ENCODE measurements around the gene RCBTB2.

Gene RCBTB2

DNA sequence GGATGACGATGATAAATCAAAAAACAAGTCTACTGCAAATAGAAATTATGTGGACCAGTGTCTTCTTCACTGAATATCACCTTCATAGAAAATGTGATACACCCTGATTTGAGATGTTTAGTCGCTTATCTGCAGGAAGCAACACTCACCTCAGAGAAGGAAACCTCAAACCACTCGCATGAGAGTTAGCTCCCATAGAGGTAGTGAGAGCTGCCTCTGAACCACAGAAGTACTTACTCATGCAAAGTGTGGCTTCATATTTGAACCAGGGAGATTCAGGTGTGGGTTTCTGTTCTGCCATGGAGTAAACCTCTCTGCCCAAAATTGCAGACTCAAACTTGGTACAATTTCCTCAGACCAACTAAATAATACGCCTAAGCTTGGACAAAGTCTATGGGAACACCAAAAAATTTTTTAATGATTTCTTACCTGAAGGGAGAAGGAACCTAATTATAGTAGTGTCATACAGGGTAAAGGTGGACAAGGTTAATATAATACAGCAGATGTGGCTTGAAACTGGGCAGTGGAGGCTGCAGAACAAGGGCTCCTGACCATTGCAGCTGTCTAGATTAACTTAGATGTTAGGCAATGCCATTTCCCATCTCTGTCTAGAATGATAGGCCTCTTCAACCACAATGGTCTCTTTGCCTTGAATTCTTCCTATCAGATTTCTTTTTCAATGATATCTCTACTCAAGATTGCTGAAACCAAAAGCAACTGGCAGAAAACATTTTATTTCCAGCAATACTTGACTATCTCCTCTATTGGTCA, 29.6 kb upstream of the RCBTB2 start:
- no peak for DNase-seq

DNA sequence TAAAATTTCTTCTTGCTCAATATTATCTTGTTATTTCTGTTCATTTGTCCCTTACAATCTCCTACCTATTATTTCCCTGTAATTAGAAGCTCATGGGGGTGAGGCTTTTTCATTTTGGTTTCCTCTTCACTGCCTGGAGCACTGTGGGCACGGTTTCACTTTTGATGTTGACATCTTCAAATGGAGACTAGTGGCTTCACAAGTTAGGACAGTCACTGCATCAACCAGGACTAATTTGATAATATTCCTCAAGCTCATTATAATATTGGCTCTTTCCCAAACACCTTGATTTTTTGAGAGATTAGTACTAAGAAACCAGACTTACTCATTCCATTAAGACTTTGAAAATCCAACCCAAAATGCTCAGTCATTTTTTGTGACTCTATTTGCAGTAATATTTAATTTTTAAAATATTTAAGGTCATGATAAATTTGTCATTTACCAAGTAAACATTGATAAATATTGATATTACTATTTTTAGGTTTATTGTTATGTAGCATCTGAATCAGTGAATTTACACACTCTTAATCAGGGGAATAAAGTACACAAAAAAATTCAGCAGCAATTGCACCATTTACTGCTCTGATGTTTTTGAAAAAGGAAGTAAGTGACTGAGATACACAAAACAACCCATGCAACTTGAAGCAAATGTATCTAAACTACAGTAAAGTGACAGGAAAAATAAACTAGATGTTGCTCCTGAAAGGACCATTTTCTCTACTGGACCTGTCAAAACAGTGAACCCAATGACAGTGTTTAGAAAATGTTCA, 28.8 kb upstream of the RCBTB2 start:
- DNase-seq = no peak

DNA sequence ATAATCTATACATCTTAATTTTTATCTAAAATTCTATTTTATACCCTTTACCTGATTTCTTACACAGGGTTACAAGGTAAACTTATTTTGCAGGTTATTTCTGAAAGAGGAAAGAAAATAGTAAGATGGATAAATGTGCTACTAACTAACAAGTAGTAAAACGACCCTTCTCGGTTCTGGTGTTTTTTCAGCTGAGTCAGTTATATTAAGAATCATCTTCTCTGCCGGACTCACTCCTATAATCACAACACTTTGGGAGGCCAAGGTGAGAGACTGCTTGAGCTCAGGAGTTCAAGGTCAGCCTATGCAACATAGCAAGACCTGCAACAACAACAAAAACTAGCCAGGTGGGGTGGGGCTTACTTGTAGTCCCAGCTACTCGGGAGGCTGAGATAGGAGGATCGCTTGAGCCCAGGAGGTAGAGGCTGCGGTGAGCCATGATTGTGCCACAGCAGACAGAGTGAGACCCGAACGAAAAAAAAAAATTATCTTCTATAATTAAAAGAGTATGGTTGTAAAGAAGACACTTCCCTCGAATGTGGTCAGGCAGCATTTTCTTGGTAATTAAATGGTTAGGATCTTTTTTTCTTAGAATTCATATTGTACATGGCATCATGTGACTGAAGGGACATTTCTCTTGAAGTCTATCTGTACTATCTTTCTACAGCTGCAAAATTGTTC, 27.9 kb upstream of the RCBTB2 start:
- DNase-seq = no peak

DNA sequence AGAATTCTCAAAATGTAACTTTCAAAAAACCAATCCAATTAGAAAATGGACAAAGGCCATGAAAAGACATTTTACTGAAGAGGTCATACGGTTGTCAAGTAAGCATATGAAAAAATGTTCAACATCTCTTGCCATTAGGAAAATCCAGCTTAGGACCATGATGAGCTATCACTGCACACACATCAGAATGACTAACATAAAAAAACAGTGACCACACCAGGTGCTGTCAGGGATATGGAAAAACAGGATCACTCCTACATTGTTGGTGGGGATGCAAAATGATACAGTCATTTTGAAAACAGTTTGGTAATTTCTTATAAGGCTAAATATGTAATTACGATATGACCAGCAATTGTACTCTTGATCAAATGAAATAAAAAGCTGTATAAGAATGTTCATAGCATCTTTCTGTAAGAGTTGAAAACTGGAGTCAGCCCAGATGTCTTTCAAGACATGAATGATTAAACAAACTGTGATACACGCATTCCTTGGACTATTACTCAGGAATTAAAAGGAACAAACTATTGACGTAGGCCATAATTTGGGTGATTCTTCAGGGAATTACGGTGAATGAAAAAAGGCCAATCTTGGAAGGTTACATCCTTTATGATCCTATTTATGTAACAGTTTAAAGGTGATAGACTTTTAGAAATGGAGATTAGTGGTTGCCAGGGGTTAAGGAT, 26.9 kb upstream of the RCBTB2 start:
- DNase-seq = no peak

DNA sequence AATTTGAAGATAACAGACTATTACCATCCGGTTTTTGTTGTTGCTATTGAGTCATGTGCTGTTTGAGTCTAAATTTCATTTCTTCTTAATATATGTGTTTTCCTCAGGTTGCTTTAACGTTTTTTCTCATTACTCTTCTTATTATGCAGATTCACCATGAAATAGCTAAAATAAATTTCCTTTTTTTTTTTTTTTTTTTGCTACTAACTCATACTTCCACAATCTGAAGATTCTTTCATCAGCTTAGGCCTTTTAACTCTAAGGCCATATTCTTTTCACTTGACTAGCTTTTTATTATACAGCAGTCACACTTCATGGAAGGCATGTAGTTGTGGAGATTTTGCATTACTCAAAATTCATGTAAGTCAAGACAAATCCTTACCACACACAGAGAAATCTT, 23.9 kb upstream of the RCBTB2 start:
- no peak for DNase-seq

DNA sequence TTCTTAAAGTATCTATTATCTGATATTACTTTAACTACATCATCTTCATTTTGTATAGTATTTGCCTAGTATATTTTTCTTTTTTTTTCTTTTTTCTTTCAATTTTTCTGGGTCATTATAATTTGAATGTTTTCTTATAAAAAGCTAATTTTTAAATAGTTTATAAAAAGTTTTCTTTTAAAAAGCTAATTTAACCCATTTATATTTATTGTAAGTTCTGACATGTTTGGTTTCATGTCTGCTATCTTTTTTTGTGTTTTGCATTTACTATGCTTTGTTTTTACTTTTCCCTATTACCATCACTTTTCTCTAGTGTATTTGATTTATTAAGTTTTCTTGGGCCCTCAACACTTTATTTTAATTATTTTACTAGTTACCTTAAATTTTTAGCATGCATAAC, 22.6 kb upstream of the RCBTB2 start:
- DNase-seq = no peak

DNA sequence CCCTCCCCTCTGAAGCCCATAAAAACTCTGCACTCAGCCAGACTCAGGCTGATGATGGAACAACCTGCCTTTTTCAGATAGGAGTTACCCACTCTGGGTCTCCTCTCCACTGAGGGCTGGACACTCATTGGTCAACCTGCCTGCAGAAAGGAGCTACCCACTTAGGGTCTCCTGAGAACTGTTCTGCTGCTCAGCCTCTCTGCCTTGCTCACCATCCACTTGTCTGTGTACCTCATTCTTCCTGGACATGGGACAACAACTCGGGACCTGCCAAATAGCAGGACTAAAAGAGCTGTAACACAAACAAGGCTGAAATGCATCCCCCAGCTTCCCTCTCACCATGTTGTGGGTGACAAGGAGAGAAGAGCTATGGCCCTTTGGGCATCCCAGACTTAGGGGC, 18.4 kb upstream of the RCBTB2 start:
- DNase-seq = no peak

DNA sequence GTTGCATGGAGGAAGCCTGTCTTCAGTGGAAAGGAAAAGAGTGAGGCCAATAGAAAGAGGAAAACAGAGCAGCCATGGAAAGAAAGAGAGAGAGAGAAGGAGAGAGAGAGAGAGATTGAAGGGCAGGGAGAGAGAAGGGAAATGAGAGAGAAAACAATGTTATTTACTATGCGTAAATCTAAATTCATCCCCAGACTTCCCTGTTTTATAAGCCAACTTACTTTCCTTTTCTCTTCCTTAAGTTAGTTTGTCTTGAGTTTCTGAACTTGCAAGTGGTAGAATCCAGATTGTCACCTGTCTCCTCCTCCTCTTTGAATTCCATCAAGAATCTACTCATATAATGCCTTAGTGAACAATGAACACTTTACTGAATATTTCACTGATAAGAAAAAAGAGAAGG, 16.8 kb upstream of the RCBTB2 start:
- no peak for DNase-seq

DNA sequence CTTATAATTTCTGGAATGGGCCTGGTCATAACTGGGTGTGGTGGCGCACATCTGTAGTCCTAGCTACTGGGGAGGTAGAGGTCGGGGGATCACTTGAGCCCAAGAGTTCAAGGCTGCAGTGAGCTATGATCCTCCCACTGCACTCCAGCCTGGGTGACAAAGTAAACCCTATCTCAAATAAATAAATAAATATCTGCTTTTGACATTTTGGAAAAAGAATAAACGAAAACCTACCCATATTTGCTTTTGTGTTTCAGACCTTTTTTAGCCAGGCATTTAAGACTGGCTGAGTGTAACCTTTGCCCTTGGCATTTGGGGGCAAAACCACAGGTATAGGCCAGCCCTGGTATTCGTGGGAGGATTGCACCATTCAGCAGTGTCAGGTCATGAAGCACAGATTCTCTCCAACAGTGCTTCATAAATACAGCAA, 14.8 kb upstream of the RCBTB2 start:
- DNase-seq = no peak

DNA sequence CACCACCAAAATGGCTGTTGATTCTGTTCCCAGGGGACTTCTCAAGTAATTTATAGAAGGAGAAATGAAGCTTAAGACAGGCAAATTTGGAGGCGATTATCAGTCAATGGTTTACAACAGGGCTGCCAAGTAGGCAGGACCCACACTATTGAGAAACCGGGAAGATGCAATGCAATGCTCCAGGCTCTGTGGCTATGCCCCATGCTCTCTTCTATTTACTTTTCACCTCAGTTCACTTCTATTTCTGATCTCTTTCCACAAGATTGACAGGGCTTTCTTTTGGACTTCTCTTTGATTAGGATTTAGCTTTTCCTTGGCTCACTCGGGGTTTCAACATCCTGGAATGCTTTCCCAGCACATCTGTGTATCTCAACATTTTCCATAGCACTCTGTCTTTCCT, 12.7 kb upstream of the RCBTB2 start:
- DNase-seq = no peak

DNA sequence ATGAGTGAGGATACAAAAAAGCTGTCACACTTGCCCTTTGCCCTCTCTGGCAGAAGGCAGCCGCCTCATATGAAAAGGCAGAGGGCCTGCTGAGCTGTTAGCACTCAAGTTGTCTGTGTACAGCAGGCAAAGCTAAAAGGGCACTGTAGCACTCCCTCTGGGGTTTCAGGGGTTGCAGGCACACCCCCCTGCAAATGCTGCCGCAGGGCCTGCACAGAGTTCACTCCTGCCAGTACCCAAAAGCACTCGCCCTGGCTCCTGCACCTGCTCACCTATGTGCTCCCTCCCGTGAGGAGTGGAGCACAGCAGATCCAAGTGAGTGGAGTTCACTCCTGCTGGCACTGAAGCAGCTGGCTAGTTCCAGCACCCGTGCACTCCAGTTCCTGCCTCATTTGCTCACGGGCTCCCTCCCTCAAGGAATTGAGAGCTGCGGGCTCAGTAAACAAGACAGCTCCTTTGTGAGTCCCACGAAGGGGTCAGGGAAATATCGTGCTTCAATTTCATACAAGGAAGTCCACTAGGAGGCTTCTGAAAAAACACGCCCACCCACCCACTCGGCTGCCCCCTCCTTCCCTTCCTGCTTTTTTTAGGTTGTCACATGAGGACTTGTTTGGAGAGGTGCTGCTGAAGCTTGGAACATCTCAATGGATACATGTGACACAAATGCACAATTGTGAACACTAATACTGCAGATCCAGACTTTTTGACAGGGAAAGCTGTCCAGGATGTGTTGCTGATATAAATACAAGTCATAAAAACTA, 9.9 kb upstream of the RCBTB2 start:
- peak; percentile 6 for DNase-seq

DNA sequence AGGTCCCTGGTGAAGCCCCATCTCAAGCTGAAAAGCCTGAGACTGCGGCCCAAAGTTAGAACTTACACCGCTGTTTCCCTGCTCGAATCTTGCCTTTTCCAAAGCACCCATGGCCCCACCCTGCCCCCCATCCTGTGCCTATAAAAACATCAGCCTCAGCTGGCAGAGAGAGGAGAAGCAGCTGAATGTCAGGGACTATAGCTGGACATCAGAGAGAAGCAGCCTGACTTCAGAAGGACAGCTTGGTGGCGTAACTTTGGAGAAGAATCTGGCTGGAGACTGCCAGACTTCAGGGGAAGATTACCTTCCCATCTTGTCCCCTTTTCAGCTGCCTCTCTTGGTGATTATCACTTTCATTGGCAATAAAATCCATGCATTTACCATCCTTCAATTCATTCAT, 9.3 kb upstream of the RCBTB2 start:
- no peak for DNase-seq

DNA sequence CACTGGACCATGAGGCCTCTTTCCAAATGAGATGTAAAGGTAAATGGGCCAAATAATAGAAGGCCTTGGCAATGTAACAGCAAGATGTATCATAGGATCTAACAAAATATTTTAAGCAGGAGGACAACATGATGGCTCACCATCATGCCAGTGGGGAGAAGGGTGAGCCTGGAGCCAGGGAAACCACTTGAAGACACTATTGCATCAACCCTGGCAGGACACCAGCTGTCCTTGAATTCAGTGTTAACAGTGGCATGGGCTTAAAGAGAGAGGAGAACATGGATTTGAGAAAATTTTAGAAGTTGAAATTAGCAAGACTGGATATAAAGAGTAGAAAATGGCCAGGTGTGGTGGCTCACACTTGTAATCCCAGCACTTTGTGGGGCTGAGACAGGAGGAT, 6.7 kb upstream of the RCBTB2 start:
- peak; percentile 4 for DNase-seq

DNA sequence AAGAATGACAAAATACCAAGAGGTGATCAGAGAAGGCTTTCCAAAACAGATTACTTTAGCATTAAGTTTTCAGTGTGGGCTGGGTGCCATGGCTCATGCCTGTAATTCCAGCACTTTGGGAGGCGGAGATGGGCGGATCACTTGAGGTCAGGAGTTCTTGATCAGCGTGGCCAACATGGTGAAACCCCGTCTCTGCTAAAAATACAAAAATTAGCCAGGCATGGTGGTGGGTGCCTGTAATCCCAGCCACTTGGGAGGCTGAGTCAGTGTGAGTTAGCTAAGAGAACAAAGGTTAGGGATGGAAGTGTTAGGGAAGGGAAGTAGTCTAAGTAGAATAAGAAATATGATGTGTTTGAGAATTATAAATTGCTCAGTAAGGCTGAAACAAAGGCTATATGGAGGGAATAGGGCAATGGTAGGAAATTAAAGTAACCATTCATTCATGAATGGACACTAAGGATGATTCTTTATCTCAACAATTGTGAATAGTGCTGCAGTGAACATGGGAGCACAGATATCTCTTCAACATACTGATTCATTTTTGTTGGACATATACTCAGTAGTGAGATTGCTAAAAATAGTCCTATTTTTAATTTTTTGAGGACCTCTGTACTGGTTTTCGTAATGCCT, 3.9 kb upstream of the RCBTB2 start:
- no peak for DNase-seq

DNA sequence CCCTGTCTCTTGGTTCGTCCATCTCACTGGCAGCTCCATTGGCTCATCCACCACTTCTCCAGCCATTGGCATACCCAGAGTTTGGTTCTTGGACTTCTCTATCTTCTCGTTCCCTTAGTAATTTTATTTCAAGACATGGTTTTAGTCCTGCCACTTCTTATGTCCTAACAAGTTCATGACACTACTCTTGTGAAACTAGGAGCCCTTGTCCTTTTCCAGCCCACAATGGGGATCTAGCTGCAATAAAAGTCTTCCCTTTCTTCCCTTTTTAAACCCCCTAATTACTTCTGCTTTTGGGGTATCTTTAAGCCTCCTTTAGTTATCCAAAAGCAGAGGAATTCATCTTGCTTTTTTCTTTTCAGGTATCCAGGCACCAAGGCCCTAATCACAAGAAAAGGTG, 2.9 kb upstream of the RCBTB2 start:
- no peak for DNase-seq

DNA sequence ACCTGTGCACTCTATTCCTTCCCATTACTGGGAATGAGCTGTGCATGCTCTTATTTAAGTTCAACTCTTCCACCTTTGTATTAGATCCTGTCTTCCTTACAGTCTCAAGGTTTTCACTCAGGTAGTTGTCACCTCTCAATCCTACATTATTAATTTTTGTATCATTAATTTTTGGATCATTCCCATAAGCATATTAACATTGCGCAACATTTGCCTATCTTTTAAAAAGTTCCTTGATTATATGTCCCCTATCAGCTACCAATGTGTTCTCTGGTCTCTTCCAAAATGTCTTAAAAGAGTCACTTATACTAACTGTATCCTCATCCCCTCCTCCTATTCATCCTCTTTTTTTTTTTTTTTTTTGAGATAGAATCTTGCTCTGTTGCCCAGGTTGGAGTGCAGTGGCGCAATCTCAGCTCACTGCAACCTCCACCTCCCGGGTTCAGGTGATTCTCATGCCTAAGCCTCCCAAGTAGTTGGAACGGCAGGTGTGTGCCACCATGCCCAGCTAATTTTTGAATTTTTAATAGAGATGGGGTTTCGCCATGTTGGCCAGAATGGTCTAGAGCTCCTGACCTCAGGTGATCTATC, 2.1 kb upstream of the RCBTB2 start:
- no peak for DNase-seq

DNA sequence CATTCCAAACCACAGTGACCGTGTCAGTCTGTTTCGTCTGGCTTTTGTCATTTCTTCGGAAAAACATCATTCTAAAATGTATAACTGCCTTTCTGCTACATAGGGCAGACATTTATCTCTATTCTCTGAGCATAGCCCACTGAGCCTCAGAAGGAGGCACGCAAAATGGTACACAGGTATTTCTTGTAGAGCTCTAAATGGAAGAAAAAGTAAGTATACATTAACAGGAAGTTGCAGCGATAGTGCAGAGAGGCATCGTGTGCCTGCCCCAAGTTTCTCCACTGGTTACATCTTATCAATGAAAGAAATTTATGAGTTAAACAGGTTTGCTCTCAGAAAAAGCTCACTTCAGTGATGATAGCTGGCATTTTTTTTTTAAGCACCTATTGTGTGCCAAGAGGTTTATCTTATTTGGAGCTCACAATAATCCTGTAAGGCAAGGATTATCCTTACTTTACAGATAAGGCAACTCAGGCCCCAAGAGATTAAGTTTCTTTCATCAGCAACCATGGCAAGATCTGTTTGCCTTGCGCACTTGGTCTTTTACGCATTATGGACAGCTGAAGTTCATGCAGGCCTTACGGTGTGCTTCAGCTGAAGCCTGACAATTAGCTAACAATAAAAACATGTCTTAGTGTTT, 1.2 kb upstream of the RCBTB2 start:
- DNase-seq = no peak

DNA sequence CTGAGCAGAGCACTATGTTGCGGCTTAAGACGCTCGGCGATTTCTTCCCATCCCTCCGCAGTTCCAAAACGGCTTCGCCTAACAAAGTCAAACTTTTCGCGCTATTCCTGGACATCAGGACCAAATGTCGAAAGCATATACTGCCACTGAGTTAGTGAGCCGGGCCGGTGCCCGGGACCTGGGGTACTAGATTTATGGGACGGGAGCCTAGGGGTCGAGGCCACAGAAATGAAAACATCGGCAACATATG, 699 bp downstream of the RCBTB2 start:
- no peak for DNase-seq

DNA sequence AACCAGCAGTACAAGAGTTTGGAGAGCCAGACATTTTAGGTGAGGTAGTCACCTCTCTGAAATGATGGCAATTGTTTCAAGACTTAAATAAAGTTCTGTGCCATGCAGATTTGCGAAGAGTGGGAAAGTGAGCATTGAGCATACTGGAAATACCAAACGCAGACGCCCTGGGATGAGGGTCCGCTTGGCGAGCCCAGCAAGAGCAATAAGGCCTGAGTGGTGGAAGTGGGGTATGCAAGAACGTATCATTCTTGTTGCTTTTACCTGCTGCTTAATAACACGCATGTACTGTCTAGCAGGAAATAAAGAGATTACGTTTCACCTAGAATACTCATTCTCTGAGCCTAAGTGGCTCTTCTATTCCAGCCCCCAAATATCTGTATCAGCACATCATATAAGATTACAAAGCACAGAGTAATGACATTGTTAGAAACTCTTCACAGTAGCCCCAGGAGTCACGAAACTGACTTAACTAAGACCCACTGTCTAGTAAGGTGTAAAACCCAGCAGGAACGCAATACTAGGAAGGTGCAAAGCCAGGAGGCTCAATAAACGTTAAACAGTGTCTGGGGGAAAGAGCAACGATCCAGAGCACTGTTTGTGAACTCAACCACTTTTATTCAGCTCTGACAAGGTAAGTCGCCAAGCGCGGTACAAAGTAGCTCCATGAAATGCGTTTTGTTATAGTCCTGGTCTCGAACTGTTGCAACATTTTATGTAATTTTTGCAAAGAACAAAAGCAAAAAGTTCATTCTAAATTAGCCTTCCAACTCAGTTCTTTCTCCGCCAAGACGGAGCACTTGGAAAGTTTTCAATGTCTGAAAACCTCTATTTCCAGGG, 1.2 kb downstream of the RCBTB2 start:
- DNase-seq = no peak

DNA sequence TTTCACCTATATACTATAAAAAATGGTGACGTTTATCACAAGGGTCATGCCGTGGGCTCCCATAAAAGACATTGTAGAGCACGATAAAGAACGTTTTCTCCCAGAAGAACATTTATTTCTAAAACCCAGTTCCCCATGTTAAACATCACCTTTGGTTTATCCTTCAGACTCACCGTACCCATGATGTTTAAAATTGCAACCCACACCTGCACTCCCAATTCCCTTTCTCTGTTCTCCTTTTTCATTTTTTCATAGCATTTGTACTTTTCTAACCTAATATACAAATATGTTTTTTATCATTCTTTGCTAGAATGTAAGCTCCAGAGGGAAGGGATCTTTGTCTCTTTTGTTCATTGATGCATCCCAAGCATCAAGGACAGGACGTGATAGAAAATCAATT, 2.0 kb downstream of the RCBTB2 start:
- DNase-seq = no peak

DNA sequence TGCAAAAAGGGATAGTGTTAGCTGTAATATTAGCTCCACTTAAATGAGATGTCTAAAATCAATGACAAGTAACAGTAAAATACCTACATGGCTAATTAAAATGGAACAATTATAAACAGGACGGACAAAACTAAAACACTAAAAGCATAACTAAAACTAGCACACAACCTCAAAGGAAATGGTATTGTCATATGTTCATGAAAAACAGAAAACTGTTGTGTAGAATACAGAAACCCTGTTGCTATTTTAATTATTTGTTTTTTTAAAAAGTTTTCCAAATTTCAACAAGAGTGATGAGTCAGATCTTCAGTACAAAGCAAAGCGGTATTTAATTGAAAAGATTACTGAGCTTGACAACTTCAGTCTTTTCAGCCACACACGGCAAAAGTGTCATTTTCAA, 4.2 kb downstream of the RCBTB2 start:
- no peak for DNase-seq
